NCI-H1694 (cell line): ENCODE data around the gene GRAP.

ENCODE experiments used
- DNase-seq: peaks from one replicate; lab custom pipeline; 2025; lab: John Stamatoyannopoulos, UW

GRAP gene

DNA sequence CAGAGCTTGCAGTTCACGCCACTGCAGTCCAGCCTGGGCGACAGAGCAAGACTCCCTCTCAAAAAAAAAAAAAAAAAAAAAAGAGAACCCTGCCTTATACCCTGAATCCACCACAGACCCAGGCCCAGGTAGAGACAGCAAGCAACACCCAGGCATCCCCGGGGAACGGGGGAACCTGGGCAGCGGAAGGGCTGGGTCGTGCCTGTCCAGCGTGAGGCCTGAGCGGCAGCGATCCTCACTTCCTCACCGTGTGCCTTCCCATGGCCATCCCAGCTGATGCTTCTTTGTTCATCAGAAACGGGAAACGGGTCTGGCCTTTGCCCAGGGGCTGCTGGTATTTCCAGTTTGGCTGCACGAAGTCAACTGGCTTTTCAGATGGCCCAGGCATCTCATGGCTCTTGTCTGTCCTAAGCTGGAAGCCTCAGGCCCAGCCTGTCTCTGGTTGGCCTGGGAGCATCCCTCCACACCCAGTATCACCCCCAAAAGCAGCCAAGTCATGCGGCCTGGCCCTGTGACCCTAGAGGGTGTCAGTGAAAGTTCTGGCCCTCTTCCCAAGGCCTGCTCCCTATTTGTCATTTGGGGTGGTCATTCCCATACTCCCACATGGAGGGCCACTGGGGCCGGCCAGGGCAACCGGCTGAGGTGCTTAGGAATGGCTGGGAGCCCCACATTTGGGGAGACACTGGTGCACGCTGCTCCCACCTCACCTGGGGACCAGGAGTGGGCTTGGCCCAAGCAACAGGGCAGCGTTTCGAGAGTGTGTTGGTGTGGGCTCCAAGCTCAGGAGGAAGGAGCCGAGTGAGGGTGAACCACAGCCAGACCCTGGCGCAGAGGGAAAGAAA is 62.3 kb downstream of the GRAP start:
- no peak for DNase-seq

- DNase-seq, result no peak
Observed at GRCh38 chr17:18981642-18982424, 64.9 kb downstream of the GRAP start.

GRCh38 chr17:18981335-18981641 is 65.5 kb downstream of the GRAP start:
- no peak for DNase-seq

GRCh38 chr17:18980682-18981334 is 65.9 kb downstream of the GRAP start:
- no peak for DNase-seq

- DNase-seq, result no peak
Observed at GRCh38 chr17:18978655-18979054, 68.1 kb downstream of the GRAP start.

- DNase-seq, result no peak
Observed at GRCh38 chr17:18978050-18978449, 68.7 kb downstream of the GRAP start.

DNA sequence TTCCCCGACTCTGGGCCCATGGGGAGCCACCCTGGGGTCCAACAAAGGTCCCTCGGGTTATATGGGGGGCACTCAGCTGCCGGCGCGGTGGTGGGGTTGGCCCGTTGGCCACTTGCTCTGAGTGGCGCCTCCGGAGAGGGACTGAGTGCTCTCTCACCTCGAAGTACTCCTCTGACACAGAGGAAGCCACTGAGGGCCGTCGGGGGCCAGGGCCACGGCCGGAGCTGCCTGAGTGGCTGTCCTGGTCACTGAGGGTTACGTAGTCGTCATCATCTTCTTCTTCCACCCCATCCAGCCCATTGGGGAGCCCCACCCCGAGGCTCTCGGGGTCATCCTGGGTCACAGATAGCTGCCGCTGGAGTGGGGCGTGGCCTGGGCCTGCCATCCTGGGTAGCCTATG is 69.1 kb downstream of the GRAP start:
- DNase-seq, result no peak

- DNase-seq, result no peak
Observed at GRCh38 chr17:18977021-18977420, 69.7 kb downstream of the GRAP start.

DNA sequence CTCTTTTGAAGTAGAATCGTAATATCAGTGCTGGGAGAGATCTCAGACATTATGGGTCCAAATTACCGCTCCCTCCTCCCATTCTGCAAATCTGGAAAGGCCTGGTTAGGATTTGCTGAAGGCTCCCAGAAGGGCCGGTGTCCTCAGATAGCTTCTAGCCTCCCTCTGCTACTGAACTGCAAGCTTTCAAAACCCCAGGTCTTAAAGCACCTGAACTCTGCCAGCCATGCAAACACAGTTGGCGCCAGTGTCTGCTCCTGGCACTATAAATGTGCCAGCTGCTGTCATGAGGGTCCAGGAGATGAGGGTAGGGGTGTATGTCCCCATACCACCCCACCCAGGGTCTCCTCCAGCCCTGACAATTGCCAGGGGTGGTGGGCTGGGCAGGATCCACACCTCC is 70.6 kb downstream of the GRAP start:
- DNase-seq, result peak; percentile 75

- DNase-seq, result no peak
Observed at GRCh38 chr17:18975597-18975996, 71.2 kb downstream of the GRAP start.

DNA sequence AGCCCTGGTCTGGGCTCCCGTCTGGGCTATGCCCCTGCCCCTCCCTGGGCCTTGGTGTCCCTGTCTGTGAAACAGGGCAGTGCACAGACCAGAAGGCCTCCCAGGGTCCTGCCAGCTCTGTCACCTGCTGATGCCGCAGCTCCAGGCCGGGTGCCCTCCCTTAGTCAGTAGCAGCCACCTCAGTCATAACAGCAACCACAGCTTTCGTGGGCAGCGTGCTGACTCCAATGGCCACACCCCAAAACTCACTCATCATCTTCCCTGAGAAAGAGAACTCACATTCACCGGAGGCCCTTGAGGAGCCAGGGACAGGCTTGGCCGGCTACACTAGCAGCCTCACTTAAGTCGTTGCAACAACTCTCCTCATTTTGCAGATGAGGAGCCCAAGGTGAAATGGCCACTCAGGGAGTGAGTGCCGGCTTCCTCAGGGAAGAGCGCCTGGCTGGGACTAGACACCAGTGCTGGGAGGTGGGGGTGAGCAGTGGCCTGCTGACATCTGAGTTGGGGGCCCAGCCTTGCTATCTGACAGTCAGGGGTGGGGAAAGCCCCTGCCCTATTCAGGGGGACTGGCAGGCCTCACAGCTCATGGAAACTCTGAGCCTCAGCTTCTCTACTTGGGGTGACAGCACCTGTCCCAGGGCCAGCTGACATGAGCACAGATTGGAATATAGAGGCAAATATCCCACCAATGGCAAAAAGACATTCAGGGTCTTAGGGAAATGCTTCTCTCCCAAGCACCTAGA is 72.2 kb downstream of the GRAP start:
- no peak for DNase-seq

DNA sequence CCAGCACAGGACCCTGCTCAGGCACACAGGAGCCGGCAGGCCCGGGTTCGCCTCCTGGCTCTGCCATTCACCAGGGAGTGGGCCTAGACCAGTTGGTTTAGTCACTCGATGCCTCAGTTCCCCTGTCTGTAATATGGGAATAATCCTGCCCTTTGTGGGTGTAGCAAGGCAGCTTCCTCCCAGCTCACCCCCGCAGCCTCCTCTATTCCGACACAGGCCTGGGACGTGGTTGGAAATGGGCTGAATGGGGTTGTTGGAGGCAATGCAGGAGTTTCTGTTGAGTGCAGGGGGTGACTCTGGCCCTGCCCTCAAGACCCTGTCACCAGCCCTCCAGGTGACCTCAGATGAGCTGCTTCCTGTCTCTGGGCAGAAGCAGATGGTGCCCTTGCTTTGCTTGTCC is 75.0 kb downstream of the GRAP start:
- no peak for DNase-seq
